HEK293 (cell line): ENCODE measurements around the gene LSM2.

Experiments used
- ZNF132 ChIP-seq: fragments of 450-650 bp; formaldehyde crosslinking; IDR thresholded peaks from 2 replicates; pipeline ENCODE4 v1.5.1; 2017; ENCODE audit warnings: missing biosample characterization, missing genetic modification characterization, borderline replicate concordance
- ZNF138 ChIP-seq: fragments of 450-650 bp; formaldehyde crosslinking; IDR thresholded peaks from 2 replicates; pipeline ENCODE4 v1.5.1; 2016; ENCODE audit warnings: missing biosample characterization, missing genetic modification characterization, borderline replicate concordance

DNA sequence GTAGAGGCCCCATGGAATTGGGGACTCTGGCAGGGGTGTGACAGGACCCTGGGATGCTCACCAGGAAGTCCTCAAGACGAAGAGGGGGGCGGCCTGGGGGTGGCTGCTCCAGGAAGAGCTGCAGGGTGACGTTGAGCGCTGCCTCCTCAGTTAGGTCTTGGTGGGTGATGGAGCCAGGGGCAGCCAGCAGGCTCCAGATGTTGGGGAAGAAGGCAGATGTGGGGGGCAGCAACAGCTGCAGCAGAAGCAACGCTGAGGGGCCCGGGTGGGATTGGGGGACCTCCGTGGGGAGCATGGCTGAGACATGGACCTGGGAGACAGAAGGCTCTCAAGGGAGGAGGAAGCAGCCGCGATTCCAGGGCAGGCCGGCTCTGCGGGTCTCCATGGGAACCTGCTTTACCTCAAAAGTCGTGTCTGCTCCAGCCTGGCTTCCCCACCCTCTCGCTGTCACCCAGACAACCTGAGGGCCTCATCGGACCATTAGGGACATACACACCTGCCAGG is 30.2 kb downstream of the LSM2 start:
- TF ChIP-seq ZNF132 (tag by site-specific recombination) (no peak), ZNF138 (tag by site-specific recombination) (no peak)
